Esophagus muscularis mucosa (tissue), 4 donors: ENCODE data around the gene ADH1C. TPM values are rescaled to one million over a fixed set of nuclear protein-coding genes. Genes with fewer than 3 reads are reported as not detected.
A peak's percentile ranks its signal among the peaks of the same experiment; 100 is the strongest.

Experiments used
- DNase-seq: peaks from one replicate; pipeline ENCODE4 v3.0.0-alpha.2; 2017; ENCODE audit errors: extremely low spot score
- H3K27ac ChIP-seq, 4 donors: fragments of 200-600 bp; sonication (generic); replicated peaks in 1 of 4; 1 replicate in 3 of 4; 2 replicates in 1 of 4; pipeline ENCODE4 v1.5.1; 2016 to 2019; ENCODE audit warnings: mild to moderate bottlenecking in 1 of 4
- H3K27me3 ChIP-seq, 4 donors: fragments of 200-600 bp; sonication (generic); one replicate each; pipeline versions ENCODE4 v1.5.1 to v1.6.0; 2016 to 2019
- H3K36me3 ChIP-seq, 4 donors: fragments of 200-600 bp; sonication (generic); one replicate each; pipeline ENCODE4 v1.5.1; 2016 to 2019
- H3K4me1 ChIP-seq, 4 donors: fragments of 200-600 bp; sonication (generic); one replicate each; pipeline ENCODE4 v1.5.1; 2016 to 2019
- H3K4me3 ChIP-seq, 4 donors: fragments of 200-600 bp; sonication (generic); 1 replicate in 2 of 4; 2 replicates in 2 of 4; pipeline ENCODE4 v1.5.1; 2016 to 2019; ENCODE audit warnings: mild to moderate bottlenecking in 4 of 4, moderate library complexity in 1 of 4
- H3K9me3 ChIP-seq, 4 donors: fragments of 200-600 bp; sonication (generic); 1 replicate in 3 of 4; 2 replicates in 1 of 4; pipeline ENCODE4 v1.5.1; 2016 to 2019
- EP300 ChIP-seq: sonication (generic); formaldehyde crosslinking; IDR thresholded peaks from one replicate; pipeline ENCODE4 v1.6.1; 2017; ENCODE audit warnings: antibody characterized with exemption
- POLR2A ChIP-seq: fragments of 450-650 bp; IDR thresholded peaks from one replicate; pipeline ENCODE4 v1.6.1; 2017; ENCODE audit warnings: antibody characterized with exemption, moderate library complexity, mild to moderate bottlenecking, low read depth
- POLR2AphosphoS5 ChIP-seq, 2 donors: sonication (generic); formaldehyde crosslinking; IDR thresholded peaks; one replicate each; pipeline ENCODE4 v1.6.1; 2017; ENCODE audit warnings: antibody characterized with exemption in 2 of 2
- WGBS: methylation state at CpG from one replicate; pipeline ENCODE4 v1.1.5; 2018; 5-methylcytosine and 5-hydroxymethylcytosine counted together
- intact Hi-C: fragments of 100-400 bp; cut with DNase I; formaldehyde crosslinking; loops from one replicate; pipeline ENCODE4 v1.15.1; 2023
- total RNA-seq, 4 donors: library from RNA; depleted of rRNA; stranded (reverse); fragments of >200 nt; gene quantifications; one replicate each; pipeline versions ENCODE4 v1.1.0 to v1.2.1, GENCODE V29; 2016
- TF ChIP-seq, protein P1 (sequence below), 3 experiments: fragments of 200-600 bp in 2 of 3; fragments of 450-650 bp in 1 of 3; sonication (generic) in 2 of 3; IDR thresholded peaks; one replicate each; pipeline ENCODE4 v1.5.1; 2017 to 2019; ENCODE audit warnings: antibody characterized with exemption in 3 of 3, mild to moderate bottlenecking in 2 of 3, moderate library complexity in 1 of 3

Gene ADH1C
- total RNA-seq, 4 donors from 2014 or later = 4.0 to 6.1 (median 4.9) TPM

- intact Hi-C loops = no loop called here
- Histone ChIP-seq H3K36me3 (no peaks in the 10 kb centered on the region), H3K4me3 (no peak overlapping the region), H3K27ac (no peak overlapping the region), H3K9me3 (no peaks in the 10 kb centered on the region), H3K4me1 (peaks cover 0 to 9% (median 3%) of the 10 kb centered on the region in 4 donors), H3K27me3 (no peaks in the 10 kb centered on the region)
- WGBS = 83% methylated on average over 1 of the region's 1 CpG
- no peak for DNase-seq
- TF ChIP-seq POLR2A (no peak), POLR2AphosphoS5 (IDR thresholded peaks at IDR 0.05) (no peak), EP300 (no peak)
- TF ChIP-seq, protein P1, sequence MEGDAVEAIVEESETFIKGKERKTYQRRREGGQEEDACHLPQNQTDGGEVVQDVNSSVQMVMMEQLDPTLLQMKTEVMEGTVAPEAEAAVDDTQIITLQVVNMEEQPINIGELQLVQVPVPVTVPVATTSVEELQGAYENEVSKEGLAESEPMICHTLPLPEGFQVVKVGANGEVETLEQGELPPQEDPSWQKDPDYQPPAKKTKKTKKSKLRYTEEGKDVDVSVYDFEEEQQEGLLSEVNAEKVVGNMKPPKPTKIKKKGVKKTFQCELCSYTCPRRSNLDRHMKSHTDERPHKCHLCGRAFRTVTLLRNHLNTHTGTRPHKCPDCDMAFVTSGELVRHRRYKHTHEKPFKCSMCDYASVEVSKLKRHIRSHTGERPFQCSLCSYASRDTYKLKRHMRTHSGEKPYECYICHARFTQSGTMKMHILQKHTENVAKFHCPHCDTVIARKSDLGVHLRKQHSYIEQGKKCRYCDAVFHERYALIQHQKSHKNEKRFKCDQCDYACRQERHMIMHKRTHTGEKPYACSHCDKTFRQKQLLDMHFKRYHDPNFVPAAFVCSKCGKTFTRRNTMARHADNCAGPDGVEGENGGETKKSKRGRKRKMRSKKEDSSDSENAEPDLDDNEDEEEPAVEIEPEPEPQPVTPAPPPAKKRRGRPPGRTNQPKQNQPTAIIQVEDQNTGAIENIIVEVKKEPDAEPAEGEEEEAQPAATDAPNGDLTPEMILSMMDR (IDR thresholded peaks at IDR 0.05) = no peak
Measured at GRCh38 chr4:99341426-99341825, 11.1 kb downstream of the ADH1C start.

- Histone ChIP-seq H3K27ac (no peak overlapping the region), H3K36me3 (no peaks in the 10 kb centered on the region), H3K4me3 (no peak overlapping the region), H3K27me3 (no peaks in the 10 kb centered on the region), H3K9me3 (no peaks in the 10 kb centered on the region), H3K4me1 (peaks cover 0 to 11% (median 3%) of the 10 kb centered on the region in 4 donors)
- TF ChIP-seq, protein P1 (IDR thresholded peaks at IDR 0.05) = no peak
- no peak for TF ChIP-seq EP300
- TF ChIP-seq POLR2A = no peak
- TF ChIP-seq POLR2AphosphoS5 (IDR thresholded peaks at IDR 0.05) = no peak
- intact Hi-C loops = no loop called here
- DNase-seq = no peak
- 95% methylated on average over 3 of the region's 3 CpGs for WGBS
Measured at GRCh38 chr4:99339172-99339571, 13.4 kb downstream of the ADH1C start.

DNA sequence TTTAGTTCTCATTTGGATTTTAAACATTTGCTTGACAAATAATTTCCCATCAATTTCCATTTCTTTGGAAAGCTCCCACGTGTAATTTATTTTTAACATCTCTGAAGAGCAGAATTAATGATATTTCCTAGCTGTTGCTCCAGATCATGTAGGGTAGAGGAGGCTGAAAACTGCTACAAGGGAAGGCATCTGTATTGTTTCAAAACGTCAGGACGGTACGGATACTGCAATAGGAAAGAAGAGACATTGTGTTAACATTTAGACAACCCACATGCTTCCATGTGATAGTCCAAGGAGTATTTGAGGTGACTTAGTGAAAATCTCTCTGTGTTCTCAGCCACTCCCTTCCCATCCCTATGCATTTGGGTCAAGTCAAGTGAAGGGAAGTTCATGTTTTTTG is 16.0 kb downstream of the ADH1C start:
- no peak for DNase-seq
- 41% methylated on average over 4 of the region's 4 CpGs for WGBS
- H3K36me3 ChIP-seq = no peaks in the 10 kb centered on the region
- no peak overlapping the region for H3K4me3 ChIP-seq
- peak overlapping the region in 2 of 4 donors; percentile 30 to 44 for H3K27ac ChIP-seq
- no peaks in the 10 kb centered on the region for H3K27me3 ChIP-seq
- H3K4me1 ChIP-seq = peaks cover 0 to 15% (median 3%) of the 10 kb centered on the region in 4 donors
- intact Hi-C loops = no loop called here
- no peaks in the 10 kb centered on the region for H3K9me3 ChIP-seq
- TF ChIP-seq POLR2AphosphoS5 (IDR thresholded peaks at IDR 0.05) (peak; percentile 33 to 44), POLR2A (no peak)

DNA sequence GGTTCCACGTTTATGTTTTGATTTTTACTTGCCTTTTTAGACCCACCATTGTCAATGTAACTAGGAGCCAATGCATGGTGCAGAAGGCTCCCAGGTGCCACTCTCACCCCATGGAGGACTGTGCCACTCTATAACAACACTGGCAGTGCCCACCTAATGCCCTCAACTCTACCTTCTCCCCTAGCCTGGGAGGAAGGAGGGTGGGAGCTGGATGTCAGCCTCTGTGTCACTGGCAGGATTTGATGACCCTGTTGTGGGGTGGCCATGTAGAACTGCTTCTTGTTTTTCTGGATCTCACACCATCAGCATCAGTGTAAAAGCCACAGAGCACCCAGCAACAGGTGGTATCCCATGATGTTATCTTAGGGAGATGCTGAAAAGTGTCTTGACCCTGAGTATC is 17.7 kb downstream of the ADH1C start:
- intact Hi-C loops = no loop called here
- DNase-seq = no peak
- Histone ChIP-seq H3K27ac (peak overlapping the region in 1 of 4 donors; percentile 16), H3K27me3 (no peaks in the 10 kb centered on the region), H3K9me3 (peaks cover 0 to under 1% (median 0%) of the 10 kb centered on the region in 4 donors), H3K36me3 (no peaks in the 10 kb centered on the region), H3K4me1 (peaks cover 0 to 16% (median 4%) of the 10 kb centered on the region in 4 donors), H3K4me3 (no peak overlapping the region)
- 60% methylated on average over 1 of the region's 1 CpG for WGBS
- TF ChIP-seq EP300 = no peak
- TF ChIP-seq, protein P1 (IDR thresholded peaks at IDR 0.05) = no peak
- no peak for TF ChIP-seq POLR2AphosphoS5 (IDR thresholded peaks at IDR 0.05)
- TF ChIP-seq POLR2A = no peak

DNA sequence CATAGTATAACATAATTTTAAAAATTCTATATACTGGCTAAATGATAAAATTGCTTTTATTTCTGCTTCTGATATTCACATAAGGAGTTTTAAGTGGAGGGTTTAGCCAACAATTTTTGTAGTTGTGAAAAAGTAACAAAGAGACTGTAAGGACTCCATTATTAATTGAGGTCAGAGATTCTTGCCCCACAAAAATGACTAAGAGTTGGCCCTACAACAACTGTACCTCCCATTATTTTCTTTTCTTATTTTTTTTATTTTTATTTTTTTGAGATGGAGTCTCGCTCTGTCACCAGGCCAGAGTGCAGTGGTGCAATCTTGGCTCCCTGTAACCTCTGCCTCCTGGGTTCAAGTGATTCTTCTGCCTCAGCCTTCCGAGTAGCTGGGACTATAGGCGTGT is 21.9 kb downstream of the ADH1C start:
- peak overlapping the region; percentile 63 to 74 (median 64) for H3K27ac ChIP-seq
- TF ChIP-seq POLR2A = no peak
- TF ChIP-seq POLR2AphosphoS5 (IDR thresholded peaks at IDR 0.05) = peak in 1 of 2 donors; percentile 5
- intact Hi-C loops = no loop called here

GRCh38 chr4:99329876-99330275 is 22.7 kb downstream of the ADH1C start:
- H3K9me3 ChIP-seq = peaks cover 0 to 10% (median 2%) of the 10 kb centered on the region in 4 donors
- 45% methylated on average over 2 of the region's 2 CpGs for WGBS
- no peak for DNase-seq
- peak overlapping the region; percentile 63 to 74 (median 64) for H3K27ac ChIP-seq
- no peaks in the 10 kb centered on the region for H3K27me3 ChIP-seq
- TF ChIP-seq POLR2AphosphoS5 (IDR thresholded peaks at IDR 0.05) (no peak), POLR2A (no peak), EP300 (no peak)
- TF ChIP-seq, protein P1 (IDR thresholded peaks at IDR 0.05) = no peak
- no peak overlapping the region for H3K4me3 ChIP-seq
- H3K36me3 ChIP-seq = no peaks in the 10 kb centered on the region
- H3K4me1 ChIP-seq = peaks cover 9 to 32% (median 18%) of the 10 kb centered on the region in 4 donors
- intact Hi-C loops = loop anchor here (5.0 kb wide), 2 partner anchors 52 to 72 kb away; no protein-coding TSS in a partner anchor

More for the DNA sequence above, 21.9 kb downstream of the ADH1C start:
- WGBS = 82% methylated on average over 3 of the region's 3 CpGs
- Histone ChIP-seq H3K27me3 (no peaks in the 10 kb centered on the region), H3K4me1 (peaks cover 5 to 25% (median 11%) of the 10 kb centered on the region in 4 donors), H3K9me3 (peaks cover 0 to 10% (median 2%) of the 10 kb centered on the region in 4 donors), H3K36me3 (no peaks in the 10 kb centered on the region), H3K4me3 (no peak overlapping the region)
- no peak for DNase-seq
